ENCODE data around the gene S100A9.
"Not testable (repeated sequence)": the region's sequence is repeated elsewhere in the genome, so short reads cannot be mapped to it uniquely, and the experiment has no call there.

S100A9 gene

DNA sequence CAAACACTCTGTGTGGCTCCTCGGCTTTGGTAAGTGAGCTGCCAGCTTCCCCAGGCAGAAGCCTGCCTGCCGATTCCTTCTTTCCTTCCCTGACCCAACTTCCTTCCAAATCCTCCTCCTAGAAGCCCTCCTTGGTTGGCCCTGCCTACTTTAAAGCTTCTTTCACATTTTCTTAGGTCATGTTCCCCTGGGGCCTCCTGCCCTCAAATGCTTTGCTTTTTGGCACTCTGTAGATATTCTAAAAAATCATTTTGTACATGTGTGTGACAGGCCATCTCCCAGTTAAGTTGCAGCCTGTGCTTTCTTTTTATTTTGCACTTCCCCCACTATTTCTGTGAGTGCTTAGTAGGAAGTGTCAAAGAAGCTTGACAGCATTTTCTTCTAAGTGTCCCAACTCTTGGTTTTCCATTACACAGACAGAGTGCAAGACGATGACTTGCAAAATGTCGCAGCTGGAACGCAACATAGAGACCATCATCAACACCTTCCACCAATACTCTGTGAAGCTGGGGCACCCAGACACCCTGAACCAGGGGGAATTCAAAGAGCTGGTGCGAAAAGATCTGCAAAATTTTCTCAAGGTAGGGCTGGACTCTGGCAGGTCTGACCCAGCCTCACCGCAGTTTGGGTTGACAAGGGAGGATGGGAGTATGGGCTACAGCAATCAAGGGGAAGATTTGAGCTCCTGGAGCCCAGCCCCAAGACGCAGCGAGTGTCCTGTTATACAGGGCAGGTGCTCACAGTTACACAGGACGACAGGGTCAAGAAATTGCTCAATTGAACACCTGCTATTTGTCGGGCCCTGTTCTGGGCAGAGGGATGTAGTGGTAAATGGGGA, at the start of gene S100A9:
S100A9 (plus strand) TSS at position 2 of the 838 bp plus-strand sequence; CDS start at position 432, 430 bp downstream.
- no peak for DNase-seq (ENCODE audit: low read depth in 2 of 2)

DNA sequence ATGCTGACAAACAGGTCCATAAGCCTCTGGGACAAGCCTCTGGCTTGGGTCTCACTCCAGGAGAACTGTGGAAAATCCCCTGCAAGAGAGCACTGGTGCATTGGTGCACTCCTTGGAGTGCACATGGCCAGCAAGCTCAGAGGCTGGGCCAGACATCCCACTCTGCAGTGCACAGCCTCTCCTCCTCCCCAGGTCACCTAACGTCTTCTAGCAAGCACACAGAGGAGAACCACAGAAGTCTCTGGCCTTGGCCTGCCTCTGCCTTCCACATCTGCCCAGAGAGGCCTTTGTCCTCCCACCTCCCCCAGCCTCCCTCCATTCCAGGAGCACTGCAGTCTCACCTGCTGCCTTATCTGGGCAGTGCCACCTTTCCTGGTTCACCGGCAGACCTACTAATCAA, 49.1 kb upstream of the S100A9 start:
- no peak for DNase-seq (ENCODE audit: low read depth in 2 of 2)

DNA sequence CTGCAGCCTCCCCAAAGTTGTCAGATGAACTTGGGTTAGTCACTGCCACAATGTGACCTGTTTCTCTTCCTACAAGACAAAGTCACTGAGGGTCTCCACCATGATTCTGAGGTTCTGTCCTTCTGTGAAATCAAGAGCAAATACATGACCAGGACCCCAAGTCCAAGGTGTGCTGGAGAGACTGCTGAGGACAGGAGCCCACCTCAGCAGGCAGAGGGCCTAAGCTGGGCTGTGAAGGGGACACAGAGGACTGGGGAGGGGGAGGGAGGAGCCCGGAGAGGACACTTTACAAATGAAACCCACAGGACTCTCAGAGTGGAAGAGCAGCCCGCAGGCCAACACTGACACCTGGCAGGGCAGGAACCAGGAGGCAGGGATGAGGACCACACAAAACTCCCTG, 48.2 kb upstream of the S100A9 start:
- DNase-seq (ENCODE audit: low read depth in 2 of 2), result no peak

DNA sequence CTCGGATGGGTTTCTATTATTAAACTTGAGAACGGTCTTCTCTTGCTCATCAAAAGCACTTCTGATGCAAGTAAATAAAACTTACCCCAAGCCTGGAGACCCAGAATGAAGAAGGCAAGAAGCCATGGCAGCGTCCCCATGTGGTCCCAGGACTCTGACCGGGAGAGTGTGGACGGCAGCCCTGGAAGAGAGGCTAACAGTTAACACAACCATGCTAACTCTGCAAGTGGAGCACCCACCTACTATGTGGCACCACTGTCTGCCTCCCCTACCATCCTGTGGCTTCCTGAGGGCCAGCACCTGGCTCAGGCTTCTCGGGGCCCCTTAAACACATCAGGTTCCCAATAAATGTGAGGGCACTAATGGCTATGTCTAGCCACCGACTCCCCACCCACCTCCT, 47.1 kb upstream of the S100A9 start:
- no peak for DNase-seq (ENCODE audit: low read depth in 2 of 2)

DNA sequence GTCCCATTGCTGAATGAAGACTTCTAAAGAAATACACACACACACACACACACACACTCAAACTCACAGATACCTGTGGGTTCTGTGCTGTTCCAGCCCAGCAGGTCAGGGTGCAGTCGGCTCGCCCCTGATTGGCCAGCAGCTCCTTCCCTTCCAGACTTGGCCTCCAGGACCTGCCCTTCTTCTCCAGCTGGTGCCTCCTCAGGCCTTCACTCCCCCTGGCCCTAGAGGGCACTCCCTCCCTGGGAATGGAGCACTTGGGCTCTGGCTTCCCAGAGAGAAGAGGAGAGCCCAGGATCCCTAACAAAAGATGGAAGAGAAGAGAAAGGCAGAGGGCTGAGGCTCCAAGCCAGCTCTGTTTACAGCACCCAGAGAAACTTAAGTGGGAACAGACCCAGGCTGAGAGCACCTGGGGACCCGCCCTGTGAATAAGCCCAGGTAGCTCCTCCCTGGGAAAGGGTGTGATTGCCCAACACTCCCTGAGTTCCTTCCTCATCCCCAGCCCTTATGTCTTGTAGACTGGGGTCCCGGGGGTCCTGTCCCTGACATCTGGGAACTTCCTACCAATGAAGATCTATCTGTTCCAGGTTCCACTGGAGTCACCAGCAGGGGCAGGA, 45.0 kb upstream of the S100A9 start, which contains the start of gene PGLYRP3:
PGLYRP3 (minus strand) TSS at position 383 of the 617 bp plus-strand sequence. CDS start 2,287 bp downstream, outside the sequence.
- DNase-seq (ENCODE audit: low read depth in 2 of 2), result no peak

DNA sequence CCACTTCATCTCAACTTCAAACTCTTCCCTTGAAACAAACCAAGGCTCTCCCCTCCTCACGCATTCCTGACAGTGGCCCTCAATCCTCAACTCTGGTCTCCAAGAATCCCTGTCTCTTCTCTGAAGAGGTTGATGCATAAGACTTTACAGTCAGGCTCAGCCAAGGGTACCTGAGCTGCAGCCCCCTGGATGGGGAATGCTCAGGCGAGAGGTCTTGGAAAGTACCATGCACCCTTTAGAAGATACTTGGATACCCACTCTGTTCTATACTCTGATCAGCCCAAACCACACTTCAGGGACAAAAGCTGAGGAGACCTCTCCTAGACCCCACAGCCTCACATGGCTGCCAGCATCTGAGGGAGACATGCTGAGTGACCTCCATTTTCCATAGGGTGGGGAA, 44.4 kb upstream of the S100A9 start:
- no peak for DNase-seq (ENCODE audit: low read depth in 2 of 2)

DNA sequence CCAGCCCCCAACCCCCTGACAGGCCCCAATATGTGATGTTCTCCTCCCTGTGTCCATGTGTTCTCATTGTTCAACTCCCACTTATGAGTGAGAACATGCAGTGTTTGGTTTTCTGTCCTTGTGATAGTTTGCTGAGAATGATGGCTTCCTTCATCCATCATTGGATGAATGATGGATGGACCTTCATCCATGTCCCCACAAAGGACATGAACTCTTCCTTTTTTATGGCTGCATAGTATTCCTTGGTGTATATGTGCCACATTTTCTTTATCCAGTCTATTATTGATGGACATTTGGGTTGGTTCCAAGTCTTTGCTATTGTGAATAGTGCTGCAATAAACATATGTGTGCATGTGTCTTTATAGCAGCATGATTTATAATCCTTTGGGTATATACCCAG, 43.3 kb upstream of the S100A9 start:
- DNase-seq (ENCODE audit: low read depth in 2 of 2), result not testable (repeated sequence)

DNA sequence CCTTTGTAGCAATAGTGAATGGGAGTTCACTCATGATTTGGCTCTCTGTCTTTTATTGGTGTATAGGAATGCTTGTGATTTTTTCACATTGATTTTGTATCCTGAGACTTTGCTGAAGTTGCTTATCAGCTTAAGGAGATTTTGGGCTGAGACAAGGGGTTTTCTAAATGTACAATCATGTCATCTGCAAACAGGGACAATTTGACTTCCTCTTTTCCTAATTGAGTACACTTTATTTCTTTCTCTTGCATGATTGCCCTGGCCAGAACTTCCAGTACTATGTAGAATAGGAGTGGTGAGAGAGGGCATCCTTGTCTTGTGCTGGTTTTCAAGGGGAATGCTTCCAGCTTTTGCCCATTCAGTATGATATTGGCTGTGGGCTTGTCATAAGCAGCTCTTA, 41.6 kb upstream of the S100A9 start:
- not testable (repeated sequence) for DNase-seq (ENCODE audit: low read depth in 2 of 2)

DNA sequence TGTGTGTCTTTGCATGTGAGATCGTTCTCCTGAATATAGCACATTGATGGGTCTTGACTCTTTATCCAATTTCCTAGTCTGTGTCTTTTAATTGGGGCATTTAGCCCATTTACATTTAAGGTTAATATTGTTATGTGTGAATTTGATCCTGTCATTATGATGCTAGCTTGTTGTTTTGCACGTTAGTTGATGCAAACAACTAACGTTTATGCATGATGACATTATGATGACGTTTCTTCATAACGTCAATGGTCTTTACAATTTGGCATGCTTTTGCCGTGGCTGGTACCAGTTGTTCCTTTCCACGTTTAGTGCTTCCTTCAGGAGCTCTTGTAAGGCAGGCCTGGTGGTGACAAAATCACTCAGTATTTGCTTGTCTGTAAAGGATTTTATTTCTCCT, 39.5 kb upstream of the S100A9 start:
- DNase-seq (ENCODE audit: low read depth in 2 of 2), result not testable (repeated sequence)

DNA sequence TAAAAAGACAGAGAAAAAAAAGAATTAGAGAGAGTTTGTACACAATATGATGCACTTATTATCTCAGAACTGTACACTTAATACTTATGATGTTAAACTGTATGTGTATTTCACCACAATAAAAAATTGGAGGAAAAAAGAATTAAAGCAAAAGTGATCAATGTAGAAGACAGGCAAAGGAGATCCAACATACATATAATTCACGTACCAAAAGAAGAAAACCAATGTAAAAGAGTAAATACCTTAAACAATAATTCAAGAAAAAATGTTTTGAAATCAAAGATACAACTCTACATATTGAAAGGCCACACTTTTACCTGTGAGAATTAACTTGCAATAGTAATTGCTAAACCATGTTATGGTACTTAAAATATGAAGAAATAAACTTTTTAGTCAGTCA, 35.1 kb upstream of the S100A9 start:
- DNase-seq (ENCODE audit: low read depth in 2 of 2), result no peak

DNA sequence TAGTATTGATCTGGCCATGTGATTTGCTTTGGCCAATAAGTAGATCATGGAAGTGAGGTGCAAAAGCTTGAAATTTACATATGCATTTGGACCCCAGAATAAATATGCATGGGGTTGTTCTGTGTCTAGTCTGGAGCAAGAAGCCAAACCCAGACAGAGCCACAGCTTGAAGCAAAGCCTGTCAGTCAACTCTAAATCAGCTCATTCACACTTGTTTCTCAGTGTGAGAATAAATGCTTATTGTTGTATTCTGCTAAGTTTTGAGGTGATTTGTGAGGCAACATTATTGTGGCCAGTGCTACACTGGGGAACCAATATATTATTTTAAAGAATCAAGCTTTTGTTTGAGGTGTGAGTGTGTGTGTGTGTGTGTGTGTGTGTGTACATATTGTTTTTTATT, 32.7 kb upstream of the S100A9 start:
- DNase-seq (ENCODE audit: low read depth in 2 of 2), result no peak

DNA sequence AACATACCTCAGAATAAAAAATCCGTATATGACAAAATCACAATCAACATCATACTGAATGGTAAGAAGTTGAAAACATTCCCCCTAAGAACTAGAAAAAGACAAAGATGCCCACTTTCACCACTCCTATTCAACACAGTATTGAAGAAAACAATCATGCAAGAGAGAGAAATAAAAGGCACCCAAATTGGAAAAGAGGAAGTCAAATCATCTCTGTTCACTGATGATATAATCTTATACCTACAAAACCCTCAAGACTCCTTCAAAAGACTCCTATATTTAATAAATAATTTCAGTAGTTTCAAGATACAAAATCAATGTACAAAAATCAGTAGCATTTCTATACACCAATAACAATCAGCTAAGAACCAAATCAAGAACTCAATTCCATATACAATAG, 23.8 kb upstream of the S100A9 start:
- DNase-seq (ENCODE audit: low read depth in 2 of 2), result no peak

DNA sequence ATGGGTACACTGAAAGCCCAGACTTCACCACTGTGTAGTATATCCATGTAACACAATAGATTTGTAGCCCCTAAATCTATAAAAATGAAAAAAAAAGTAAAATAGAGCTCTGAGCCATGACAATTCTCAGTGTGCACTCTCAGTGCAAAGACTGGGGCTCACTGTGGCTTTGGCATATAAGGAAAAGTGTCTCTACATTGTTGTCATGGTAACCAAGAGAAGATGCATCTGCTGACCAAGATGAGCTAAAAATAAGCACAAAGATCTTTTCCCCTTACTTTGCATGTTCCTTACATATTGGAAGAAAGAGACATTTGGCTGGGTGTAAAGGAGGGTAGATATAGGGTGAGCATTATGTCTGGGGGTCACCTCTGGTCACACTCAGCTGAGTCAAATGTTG, 21.0 kb upstream of the S100A9 start:
- DNase-seq (ENCODE audit: low read depth in 2 of 2), result no peak

DNA sequence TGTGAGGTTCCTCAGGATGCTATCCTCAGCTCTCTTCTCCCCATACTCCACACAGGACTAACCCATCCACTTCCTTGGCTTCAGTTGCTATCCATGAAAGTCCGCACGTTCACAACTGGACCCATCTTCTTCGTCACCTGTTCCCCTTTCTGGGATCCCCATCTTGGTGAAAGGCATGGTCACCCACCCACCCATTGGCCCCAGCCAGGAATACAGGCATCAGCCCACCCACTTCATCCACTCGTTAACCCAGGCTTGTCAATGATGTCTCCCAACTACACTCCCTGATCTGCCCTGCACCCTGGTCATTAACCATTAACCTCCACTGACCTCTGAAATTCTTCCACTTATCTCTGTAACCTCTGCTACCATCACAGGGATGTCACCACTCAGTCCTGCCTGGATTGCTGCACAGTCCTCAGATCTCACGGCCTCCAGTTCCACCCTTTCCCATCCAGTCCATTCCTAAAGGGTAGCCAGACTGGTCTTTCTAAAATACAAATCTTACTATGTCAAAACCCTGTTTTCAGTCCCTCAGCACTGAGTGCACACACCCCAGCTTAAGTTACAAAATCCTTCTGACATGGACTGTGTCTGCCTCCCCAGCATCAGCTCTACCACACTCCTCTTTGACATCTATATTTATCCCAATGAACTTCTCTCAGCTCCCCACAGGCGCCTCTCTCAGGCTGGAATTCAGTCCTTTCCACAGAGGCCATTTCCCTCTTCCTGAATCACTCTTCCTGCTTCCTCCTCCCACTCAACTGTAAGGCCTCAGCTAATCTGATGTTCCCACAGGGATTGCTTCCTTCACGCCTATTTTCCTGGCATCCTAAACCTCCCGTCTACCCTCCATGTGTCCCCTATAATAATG, 19.4 kb upstream of the S100A9 start:
- no peak for DNase-seq (ENCODE audit: low read depth in 2 of 2)

DNA sequence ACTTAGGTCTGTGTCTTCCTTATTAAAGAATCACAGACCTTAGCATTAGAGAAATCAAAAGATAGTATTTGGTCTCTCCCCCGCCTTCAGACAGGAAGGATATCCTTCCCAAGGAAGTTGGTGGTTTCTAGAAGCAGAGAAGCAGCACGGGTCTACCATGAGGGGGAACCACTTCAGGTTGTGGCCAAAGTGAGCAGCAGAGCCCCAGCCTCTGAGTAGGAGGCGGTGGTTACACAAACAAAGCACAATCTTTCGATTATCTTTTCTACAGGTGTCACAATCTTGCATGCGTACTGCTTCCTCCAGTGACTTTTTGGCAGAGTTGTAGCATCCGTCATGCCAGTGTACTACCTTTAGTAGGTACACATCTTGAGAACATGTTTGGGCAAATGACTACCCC, 17.9 kb upstream of the S100A9 start:
- no peak for DNase-seq (ENCODE audit: low read depth in 2 of 2)

DNA sequence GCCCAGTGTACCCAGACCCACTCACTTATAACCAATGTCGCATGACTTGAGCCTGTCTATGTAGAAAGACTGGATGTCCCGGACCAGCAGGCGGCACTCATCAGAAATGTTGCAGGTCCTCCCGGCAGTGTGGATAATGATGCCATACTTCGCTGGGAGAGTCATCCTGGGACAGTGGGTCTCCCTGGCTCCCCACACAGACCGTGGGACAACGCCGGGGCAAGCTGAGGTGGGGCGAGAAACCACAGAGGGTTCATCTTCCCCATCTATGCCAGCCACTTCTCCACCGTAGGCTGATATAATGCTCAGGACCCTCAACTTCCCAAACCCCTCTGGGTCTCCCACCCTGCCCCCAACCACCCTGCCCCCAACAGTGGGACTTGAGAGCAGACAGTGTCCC, 17.3 kb upstream of the S100A9 start:
- DNase-seq (ENCODE audit: low read depth in 2 of 2), result no peak

DNA sequence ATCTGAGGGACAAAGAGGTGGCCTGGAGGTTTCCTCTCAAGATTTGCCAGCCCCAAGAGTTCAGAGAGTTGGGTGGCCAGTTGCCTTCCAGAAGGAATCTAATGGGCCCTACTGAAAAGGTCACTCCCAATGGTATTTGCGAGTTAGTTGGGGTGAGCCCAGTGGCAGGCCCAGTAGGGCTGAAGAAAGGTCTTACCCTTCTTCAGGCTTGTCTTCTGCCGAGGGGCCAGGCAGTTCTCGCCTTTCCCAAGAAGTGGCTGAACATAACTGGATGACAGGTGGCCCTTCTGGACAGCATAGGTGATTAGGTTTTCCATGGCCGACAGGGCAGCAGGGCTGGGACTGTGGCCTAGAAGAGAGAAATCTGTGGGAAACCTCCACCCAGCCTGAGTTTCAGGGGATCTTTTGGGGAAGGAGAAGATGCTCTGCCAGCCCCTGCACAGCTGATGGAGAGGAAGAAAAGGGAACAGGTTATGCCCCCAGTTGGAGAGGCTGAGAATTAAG, 16.2 kb upstream of the S100A9 start:
- no peak for DNase-seq (ENCODE audit: low read depth in 2 of 2)

DNA sequence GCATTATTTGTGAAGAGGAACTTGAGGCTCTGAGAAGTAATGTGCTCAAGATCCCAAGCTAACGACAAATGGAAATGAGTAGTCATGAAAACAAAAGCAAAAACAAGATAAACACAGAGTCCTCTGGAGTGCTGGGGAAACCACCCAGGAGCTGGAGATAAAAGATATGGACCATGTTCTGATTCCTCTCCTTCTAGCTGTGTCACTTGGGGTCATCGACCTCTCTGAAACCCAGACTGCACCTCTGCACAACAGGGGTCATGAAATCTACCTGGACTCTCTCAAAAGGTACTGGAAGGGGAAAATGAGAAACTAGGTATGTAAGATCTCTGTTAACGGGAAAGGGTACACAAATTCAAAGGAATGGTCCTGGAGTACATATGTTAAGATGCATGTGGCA, 15.5 kb upstream of the S100A9 start:
- no peak for DNase-seq (ENCODE audit: low read depth in 2 of 2)

DNA sequence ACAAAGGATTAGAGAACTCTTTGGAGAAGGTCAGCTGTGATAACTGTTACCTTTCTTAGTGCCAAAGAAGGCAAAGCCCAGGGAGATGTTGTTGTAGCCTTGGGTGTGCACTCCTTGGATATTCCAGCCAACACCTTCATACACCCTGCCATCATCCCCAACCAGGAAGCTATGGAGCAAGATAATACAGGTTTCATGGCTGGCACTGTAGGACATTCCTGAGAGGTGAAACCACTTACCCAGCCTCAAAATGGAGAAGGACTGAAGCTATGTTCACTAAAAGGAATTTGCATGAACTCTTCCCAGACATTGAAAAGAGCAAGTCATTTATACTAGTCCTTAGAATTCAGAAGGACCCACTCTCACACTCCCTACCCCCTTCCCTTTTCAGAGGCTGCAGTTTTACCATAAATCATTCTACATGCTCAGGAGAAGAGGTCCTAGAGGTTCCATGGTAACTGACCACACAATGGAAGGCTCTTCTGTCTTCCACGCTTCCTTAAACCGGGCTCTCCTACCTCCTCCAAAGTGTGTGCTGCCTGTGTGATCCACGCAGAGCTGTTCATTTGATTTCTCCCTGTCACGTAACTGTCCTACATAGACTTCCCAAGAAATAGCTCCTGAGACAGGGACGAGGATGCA, 14.5 kb upstream of the S100A9 start:
- DNase-seq (ENCODE audit: low read depth in 2 of 2), result no peak

DNA sequence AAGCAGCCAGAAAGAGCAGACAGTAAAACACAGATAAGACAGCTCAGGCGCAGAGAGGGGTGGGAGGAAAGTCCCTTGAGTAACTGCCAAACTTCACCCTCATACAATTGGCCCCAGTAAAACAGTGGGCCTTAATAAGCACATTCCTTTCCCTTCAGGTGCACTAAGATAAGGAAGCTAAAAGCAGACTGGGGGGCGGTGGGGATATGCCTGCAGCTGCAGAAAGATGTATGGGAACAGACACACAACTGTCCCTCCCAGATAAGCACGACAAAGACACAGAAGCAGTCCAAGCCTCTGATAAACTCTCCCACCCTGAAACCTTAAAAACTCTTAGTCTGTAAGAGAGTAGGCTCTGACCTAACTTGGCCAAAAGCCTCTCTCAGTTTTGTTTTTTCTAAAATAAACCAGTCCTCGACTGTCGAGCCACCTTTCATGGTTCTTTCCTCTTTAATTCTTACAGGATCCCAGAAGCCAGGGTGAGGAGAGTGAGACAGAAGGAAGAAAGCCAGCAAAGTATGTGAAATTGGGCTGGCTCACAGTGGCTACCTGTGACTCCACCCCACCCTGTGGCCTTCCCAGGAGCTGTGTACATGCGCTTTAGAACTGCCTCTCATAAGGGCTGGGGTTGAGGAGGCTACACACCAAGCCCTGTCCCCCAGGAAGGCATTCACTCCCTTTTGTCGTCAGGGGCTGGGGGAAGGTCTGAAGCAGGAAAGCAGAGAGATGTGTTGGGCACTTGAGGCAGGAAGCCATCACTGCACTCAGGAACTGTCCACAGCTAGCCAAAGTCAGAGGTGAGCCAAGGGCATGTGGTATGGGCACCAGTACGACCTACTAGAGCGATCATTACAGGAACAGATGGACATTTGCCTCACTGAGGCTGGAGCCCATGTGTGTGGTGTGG, 13.6 kb upstream of the S100A9 start:
- no peak for DNase-seq (ENCODE audit: low read depth in 2 of 2)

DNA sequence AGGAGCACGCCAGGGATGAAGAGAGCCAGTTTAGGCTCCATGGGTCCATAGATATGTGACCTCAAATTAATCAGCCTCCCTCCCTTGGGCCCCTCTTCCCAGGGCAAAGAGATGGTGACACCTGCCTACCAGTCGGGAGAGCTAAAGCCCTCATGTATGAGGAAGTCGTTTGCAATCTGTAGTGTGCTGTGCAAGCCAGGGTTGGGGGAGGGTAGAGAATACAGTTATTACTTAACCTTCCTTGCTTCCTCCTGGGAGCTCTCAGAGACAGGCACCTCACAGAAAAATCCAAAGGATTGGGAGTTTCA, 13.0 kb upstream of the S100A9 start:
- DNase-seq (ENCODE audit: low read depth in 2 of 2), result no peak

Data from stimulated activated CD8-positive, alpha-beta memory T cell treated with anti-CD3 and anti-CD28 coated beads, Interleukin-2, amount 100 ng/mL, for 48 hours (primary cell).